ENCODE measurements around the gene ZNF10.

ZNF10 gene

GRCh38 chr12:133130038-133130807 lies at the start of gene ZNF10, which contains the start of gene ZNF891:
ZNF10 (plus strand) TSS chr12:133130627; CDS start chr12:133144493, 13,866 bp downstream.
ZNF891 (minus strand) TSS chr12:133130274; CDS start chr12:133121918, 8,356 bp downstream.
- H3K4me3 ChIP-seq (ENCODE audit: low read length): peak within 1 kb of the TSS; percentile 92
- peak; percentile 96 for DNase-seq (ENCODE audit: low read depth)
- TF ChIP-seq CTCF (conservative IDR thresholded peaks at IDR 0.05; ENCODE audit: low read length): no peak

- peak overlapping the region; percentile 93 for H3K4me3 ChIP-seq (ENCODE audit: low read length)
- DNase-seq (ENCODE audit: low read depth): no peak
- TF ChIP-seq CTCF (conservative IDR thresholded peaks at IDR 0.05; ENCODE audit: low read length): no peak
These were observed 49.2 kb upstream of the ZNF10 start for GRCh38 chr12:133081159-133081780.

GRCh38 chr12:133083345-133083744 lies 47.1 kb upstream of the ZNF10 start:
- H3K4me3 ChIP-seq (ENCODE audit: low read length): no peak overlapping the region
- DNase-seq (ENCODE audit: low read depth): no peak
- no peak for TF ChIP-seq CTCF (conservative IDR thresholded peaks at IDR 0.05; ENCODE audit: low read length)

- no peak for TF ChIP-seq CTCF (conservative IDR thresholded peaks at IDR 0.05; ENCODE audit: low read length)
- H3K4me3 ChIP-seq (ENCODE audit: low read length): no peak overlapping the region
- no peak for DNase-seq (ENCODE audit: low read depth)
These were observed 24.8 kb upstream of the ZNF10 start for GRCh38 chr12:133105620-133106019.

GRCh38 chr12:133106253-133106652 lies 24.2 kb upstream of the ZNF10 start:
- DNase-seq (ENCODE audit: low read depth): no peak

GRCh38 chr12:133107121-133107520 lies 23.3 kb upstream of the ZNF10 start:
- H3K4me3 ChIP-seq (ENCODE audit: low read length): no peak overlapping the region
- DNase-seq (ENCODE audit: low read depth): no peak
- no peak for TF ChIP-seq CTCF (conservative IDR thresholded peaks at IDR 0.05; ENCODE audit: low read length)

More at GRCh38 chr12:133106253-133106652, 24.2 kb upstream of the ZNF10 start:
- H3K4me3 ChIP-seq (ENCODE audit: low read length): no peak overlapping the region
- TF ChIP-seq CTCF (conservative IDR thresholded peaks at IDR 0.05; ENCODE audit: low read length): no peak

- DNase-seq (ENCODE audit: low read depth): no peak
- TF ChIP-seq CTCF (conservative IDR thresholded peaks at IDR 0.05; ENCODE audit: low read length): no peak
- H3K4me3 ChIP-seq (ENCODE audit: low read length): no peak overlapping the region
These were observed 22.3 kb upstream of the ZNF10 start for GRCh38 chr12:133108150-133108549.
